Measurements from ENCODE around the gene ZFHX2.

DNA sequence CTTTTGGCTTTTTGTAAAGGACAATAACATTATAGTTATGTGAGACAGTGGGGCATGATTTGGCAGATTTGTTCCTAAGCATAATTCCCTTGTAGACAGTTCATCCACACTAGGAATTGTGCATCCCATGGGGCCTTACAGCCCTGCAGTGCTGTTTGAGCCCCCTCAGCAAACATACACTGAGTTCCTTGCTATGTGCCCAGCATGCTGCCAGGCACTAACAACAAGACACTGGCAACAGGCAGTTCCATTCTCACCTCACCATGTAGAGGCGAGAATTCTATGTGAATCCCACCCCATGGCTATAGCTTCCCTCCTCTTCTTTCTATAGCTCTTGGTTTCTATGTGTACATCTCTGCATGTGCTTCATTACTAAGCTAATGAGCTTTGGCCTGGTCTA lies 6.4 kb upstream of the ZFHX2 start:
- no peak for TF ChIP-seq POLR2A (IDR thresholded peaks at IDR 0.05)
- TF ChIP-seq, protein P1, sequence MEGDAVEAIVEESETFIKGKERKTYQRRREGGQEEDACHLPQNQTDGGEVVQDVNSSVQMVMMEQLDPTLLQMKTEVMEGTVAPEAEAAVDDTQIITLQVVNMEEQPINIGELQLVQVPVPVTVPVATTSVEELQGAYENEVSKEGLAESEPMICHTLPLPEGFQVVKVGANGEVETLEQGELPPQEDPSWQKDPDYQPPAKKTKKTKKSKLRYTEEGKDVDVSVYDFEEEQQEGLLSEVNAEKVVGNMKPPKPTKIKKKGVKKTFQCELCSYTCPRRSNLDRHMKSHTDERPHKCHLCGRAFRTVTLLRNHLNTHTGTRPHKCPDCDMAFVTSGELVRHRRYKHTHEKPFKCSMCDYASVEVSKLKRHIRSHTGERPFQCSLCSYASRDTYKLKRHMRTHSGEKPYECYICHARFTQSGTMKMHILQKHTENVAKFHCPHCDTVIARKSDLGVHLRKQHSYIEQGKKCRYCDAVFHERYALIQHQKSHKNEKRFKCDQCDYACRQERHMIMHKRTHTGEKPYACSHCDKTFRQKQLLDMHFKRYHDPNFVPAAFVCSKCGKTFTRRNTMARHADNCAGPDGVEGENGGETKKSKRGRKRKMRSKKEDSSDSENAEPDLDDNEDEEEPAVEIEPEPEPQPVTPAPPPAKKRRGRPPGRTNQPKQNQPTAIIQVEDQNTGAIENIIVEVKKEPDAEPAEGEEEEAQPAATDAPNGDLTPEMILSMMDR (IDR thresholded peaks at IDR 0.05): no peak
